GM18873 (cell line): Measurements from ENCODE around the gene BRI3BP.
"Not testable (repeated sequence)": the region's sequence is repeated elsewhere in the genome, so short reads cannot be mapped to it uniquely, and the experiment has no call there.

ENCODE experiments used
- ATAC-seq: cut with Tn5 transposase; IDR thresholded peaks from one replicate; pipeline ENCODE4 v1.9.1; 2021; ENCODE audit warnings: mild to moderate bottlenecking, moderate library complexity, moderate number of reproducible peaks; ENCODE audit not compliant: unreplicated experiment, low FRiP score

BRI3BP gene

GRCh38 chr12:124971603-124972002 lies 21.8 kb upstream of the BRI3BP start:
- ATAC-seq = no peak

- ATAC-seq = no peak
These were observed 21.2 kb upstream of the BRI3BP start for GRCh38 chr12:124972211-124972610.

- ATAC-seq = no peak
These were observed 18.2 kb upstream of the BRI3BP start for GRCh38 chr12:124975276-124975675.

- ATAC-seq = no peak
These were observed 16.4 kb upstream of the BRI3BP start for GRCh38 chr12:124976999-124977398.

- no peak for ATAC-seq
These were observed 13.9 kb upstream of the BRI3BP start for GRCh38 chr12:124979568-124979967.

- no peak for ATAC-seq
These were observed 13.2 kb upstream of the BRI3BP start for GRCh38 chr12:124980098-124980892.

GRCh38 chr12:124986876-124987275 lies 6.6 kb upstream of the BRI3BP start:
- not testable (repeated sequence) for ATAC-seq

- no peak for ATAC-seq
These were observed 395 bp upstream of the BRI3BP start for GRCh38 chr12:124992874-124993625.

GRCh38 chr12:124994437-124994975 lies 1.1 kb downstream of the BRI3BP start:
- ATAC-seq = no peak

GRCh38 chr12:124995200-124995961 lies 1.9 kb downstream of the BRI3BP start:
- ATAC-seq = no peak

- no peak for ATAC-seq
These were observed 5.3 kb downstream of the BRI3BP start for GRCh38 chr12:124998705-124999104.

- no peak for ATAC-seq
These were observed 8.2 kb downstream of the BRI3BP start for GRCh38 chr12:125001636-125002035.

GRCh38 chr12:125003021-125003420 lies 9.6 kb downstream of the BRI3BP start:
- no peak for ATAC-seq

- no peak for ATAC-seq
These were observed 11.2 kb downstream of the BRI3BP start for GRCh38 chr12:125004621-125005020.

GRCh38 chr12:125005652-125006051 lies 12.2 kb downstream of the BRI3BP start:
- ATAC-seq = no peak

- no peak for ATAC-seq
These were observed 12.9 kb downstream of the BRI3BP start for GRCh38 chr12:125006365-125006764.

- no peak for ATAC-seq
These were observed 20.5 kb downstream of the BRI3BP start for GRCh38 chr12:125013816-125014442.

- ATAC-seq = no peak
These were observed 21.1 kb downstream of the BRI3BP start for GRCh38 chr12:125014526-125014925.

- no peak for ATAC-seq
These were observed 22.4 kb downstream of the BRI3BP start for GRCh38 chr12:125015680-125016310.

- ATAC-seq = no peak
These were observed 24.4 kb downstream of the BRI3BP start for GRCh38 chr12:125017801-125018200.
